Measurements from ENCODE around the gene AIM2. TPM values are rescaled to one million over a fixed set of nuclear protein-coding genes. Genes with fewer than 3 reads are reported as not detected.

Gene AIM2
- total RNA-seq, 1 experiment from 2014 or later, result 1.1 TPM

DNA sequence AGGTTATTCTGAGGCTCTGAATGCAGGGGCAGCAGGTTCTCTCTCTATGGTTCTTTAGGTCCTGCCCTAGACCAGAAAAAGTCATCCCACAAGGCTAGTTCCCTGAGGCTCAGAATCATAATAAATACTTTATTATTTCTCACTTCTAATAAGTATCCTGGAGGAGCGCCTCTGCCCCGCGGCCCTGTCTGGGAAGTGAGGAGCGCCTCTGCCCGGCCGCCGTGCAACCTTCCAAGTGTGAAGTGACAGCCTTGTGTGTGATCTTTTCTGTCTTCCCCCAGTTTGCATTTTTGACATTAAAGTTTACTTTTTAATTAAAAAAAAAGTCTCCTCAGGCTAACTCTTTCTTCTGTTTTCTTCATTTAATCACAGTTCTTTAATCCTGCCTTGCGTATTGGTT, 11.5 kb downstream of the AIM2 start:
- Mint-ChIP-seq H3K36me3 (no peaks in the 10 kb centered on the region), H3K27me3 (ENCODE audit: low read depth) (no peaks in the 10 kb centered on the region), H3K27ac (no peak overlapping the region), H3K4me1 (peaks cover 9% of the 10 kb centered on the region), H3K9me3 (no peaks in the 10 kb centered on the region), H3K4me3 (no peak overlapping the region)
- ATAC-seq (no peak), DNase-seq (ENCODE audit: low spot score) (no peak)
- CTCF ChIA-PET, result no interaction called here
- TF ChIP-seq SMAD3 (CRISPR knock-in tag; IDR thresholded peaks at IDR 0.05; ENCODE audit: borderline replicate concordance) (no peak), NR1H2 (CRISPR knock-in tag; IDR thresholded peaks at IDR 0.05) (no peak), CTCF (IDR thresholded peaks at IDR 0.05) (no peak)
- POLR2A ChIA-PET, result no interaction called here

GRCh38 chr1:159058751-159059150, 17.8 kb downstream of the AIM2 start:
- no peak for ATAC-seq
- H3K27ac Mint-ChIP-seq, result no peak overlapping the region
- TF ChIP-seq CBFB (CRISPR knock-in tag; IDR thresholded peaks at IDR 0.05; ENCODE audit: low read depth), result no peak
- no peak for TF ChIP-seq ATF1 (CRISPR knock-in tag; IDR thresholded peaks at IDR 0.05)
- no peak for TF ChIP-seq HMGA2 (CRISPR knock-in tag; IDR thresholded peaks at IDR 0.05)
- TF ChIP-seq, protein P1, sequence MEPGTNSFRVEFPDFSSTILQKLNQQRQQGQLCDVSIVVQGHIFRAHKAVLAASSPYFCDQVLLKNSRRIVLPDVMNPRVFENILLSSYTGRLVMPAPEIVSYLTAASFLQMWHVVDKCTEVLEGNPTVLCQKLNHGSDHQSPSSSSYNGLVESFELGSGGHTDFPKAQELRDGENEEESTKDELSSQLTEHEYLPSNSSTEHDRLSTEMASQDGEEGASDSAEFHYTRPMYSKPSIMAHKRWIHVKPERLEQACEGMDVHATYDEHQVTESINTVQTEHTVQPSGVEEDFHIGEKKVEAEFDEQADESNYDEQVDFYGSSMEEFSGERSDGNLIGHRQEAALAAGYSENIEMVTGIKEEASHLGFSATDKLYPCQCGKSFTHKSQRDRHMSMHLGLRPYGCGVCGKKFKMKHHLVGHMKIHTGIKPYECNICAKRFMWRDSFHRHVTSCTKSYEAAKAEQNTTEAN (CRISPR knock-in tag; IDR thresholded peaks at IDR 0.05), result no peak
- TF ChIP-seq ZNF396 (CRISPR knock-in tag; IDR thresholded peaks at IDR 0.05; ENCODE audit: borderline replicate concordance), result no peak
- TF ChIP-seq SMAD3 (CRISPR knock-in tag; IDR thresholded peaks at IDR 0.05; ENCODE audit: borderline replicate concordance), result no peak
- TF ChIP-seq ZMAT4 (CRISPR knock-in tag; IDR thresholded peaks at IDR 0.05), result no peak
- TF ChIP-seq ZNF317 (CRISPR knock-in tag; IDR thresholded peaks at IDR 0.05; ENCODE audit: borderline replicate concordance, low read depth), result no peak
- TF ChIP-seq ZNF671 (CRISPR knock-in tag; IDR thresholded peaks at IDR 0.05), result no peak
- TF ChIP-seq NFE2L1 (CRISPR knock-in tag; IDR thresholded peaks at IDR 0.05), result no peak
- TF ChIP-seq, protein P2, sequence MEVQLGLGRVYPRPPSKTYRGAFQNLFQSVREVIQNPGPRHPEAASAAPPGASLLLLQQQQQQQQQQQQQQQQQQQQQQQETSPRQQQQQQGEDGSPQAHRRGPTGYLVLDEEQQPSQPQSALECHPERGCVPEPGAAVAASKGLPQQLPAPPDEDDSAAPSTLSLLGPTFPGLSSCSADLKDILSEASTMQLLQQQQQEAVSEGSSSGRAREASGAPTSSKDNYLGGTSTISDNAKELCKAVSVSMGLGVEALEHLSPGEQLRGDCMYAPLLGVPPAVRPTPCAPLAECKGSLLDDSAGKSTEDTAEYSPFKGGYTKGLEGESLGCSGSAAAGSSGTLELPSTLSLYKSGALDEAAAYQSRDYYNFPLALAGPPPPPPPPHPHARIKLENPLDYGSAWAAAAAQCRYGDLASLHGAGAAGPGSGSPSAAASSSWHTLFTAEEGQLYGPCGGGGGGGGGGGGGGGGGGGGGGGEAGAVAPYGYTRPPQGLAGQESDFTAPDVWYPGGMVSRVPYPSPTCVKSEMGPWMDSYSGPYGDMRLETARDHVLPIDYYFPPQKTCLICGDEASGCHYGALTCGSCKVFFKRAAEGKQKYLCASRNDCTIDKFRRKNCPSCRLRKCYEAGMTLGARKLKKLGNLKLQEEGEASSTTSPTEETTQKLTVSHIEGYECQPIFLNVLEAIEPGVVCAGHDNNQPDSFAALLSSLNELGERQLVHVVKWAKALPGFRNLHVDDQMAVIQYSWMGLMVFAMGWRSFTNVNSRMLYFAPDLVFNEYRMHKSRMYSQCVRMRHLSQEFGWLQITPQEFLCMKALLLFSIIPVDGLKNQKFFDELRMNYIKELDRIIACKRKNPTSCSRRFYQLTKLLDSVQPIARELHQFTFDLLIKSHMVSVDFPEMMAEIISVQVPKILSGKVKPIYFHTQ (CRISPR knock-in tag; IDR thresholded peaks at IDR 0.05), result no peak
- TF ChIP-seq USF2 (CRISPR knock-in tag; IDR thresholded peaks at IDR 0.05), result no peak
- TF ChIP-seq ZNF232 (CRISPR knock-in tag; IDR thresholded peaks at IDR 0.05), result no peak
- no peak for TF ChIP-seq FOXK1 (CRISPR knock-in tag; IDR thresholded peaks at IDR 0.05)
- TF ChIP-seq, protein P3, sequence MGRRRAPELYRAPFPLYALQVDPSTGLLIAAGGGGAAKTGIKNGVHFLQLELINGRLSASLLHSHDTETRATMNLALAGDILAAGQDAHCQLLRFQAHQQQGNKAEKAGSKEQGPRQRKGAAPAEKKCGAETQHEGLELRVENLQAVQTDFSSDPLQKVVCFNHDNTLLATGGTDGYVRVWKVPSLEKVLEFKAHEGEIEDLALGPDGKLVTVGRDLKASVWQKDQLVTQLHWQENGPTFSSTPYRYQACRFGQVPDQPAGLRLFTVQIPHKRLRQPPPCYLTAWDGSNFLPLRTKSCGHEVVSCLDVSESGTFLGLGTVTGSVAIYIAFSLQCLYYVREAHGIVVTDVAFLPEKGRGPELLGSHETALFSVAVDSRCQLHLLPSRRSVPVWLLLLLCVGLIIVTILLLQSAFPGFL (CRISPR knock-in tag; IDR thresholded peaks at IDR 0.05; ENCODE audit: borderline replicate concordance), result no peak
- TF ChIP-seq, protein P4, sequence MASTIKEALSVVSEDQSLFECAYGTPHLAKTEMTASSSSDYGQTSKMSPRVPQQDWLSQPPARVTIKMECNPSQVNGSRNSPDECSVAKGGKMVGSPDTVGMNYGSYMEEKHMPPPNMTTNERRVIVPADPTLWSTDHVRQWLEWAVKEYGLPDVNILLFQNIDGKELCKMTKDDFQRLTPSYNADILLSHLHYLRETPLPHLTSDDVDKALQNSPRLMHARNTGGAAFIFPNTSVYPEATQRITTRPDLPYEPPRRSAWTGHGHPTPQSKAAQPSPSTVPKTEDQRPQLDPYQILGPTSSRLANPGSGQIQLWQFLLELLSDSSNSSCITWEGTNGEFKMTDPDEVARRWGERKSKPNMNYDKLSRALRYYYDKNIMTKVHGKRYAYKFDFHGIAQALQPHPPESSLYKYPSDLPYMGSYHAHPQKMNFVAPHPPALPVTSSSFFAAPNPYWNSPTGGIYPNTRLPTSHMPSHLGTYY (CRISPR knock-in tag; IDR thresholded peaks at IDR 0.05), result no peak
- no peak for TF ChIP-seq ELF4 (CRISPR knock-in tag; IDR thresholded peaks at IDR 0.05; ENCODE audit: low read depth)
- no peak for TF ChIP-seq FOXP4 (CRISPR knock-in tag; IDR thresholded peaks at IDR 0.05)
- TF ChIP-seq ZNF263 (CRISPR knock-in tag; IDR thresholded peaks at IDR 0.05; ENCODE audit: low read depth), result no peak
- H3K4me3 Mint-ChIP-seq, result no peak overlapping the region
- DNase-seq (ENCODE audit: low spot score), result no peak
- POLR2A ChIA-PET, result no interaction called here
- CTCF ChIA-PET, result interaction anchor here (1.5 kb wide), 1 partner anchor 13 kb away, joined by 4 read pairs; no protein-coding TSS in a partner anchor
- H3K4me1 Mint-ChIP-seq, result peaks cover 11% of the 10 kb centered on the region
- no peaks in the 10 kb centered on the region for H3K36me3 Mint-ChIP-seq
- no peaks in the 10 kb centered on the region for H3K27me3 Mint-ChIP-seq (ENCODE audit: low read depth)
- H3K9me3 Mint-ChIP-seq, result no peaks in the 10 kb centered on the region

All from WTC11 (cell line).